Karpas-422 (cell line): Measurements from ENCODE around the gene PIP4K2B. TPM values are rescaled to one million over a fixed set of nuclear protein-coding genes. Genes with fewer than 3 reads are reported as not detected.
A peak's percentile ranks its signal among the peaks of the same experiment; 100 is the strongest.

Experiments
- DNase-seq: peaks from one replicate; pipeline ENCODE4 v3.0.0-alpha.2; 2015
- H2AFZ ChIP-seq: fragments of 200-600 bp; sonication (generic); 2 replicates; pipeline ENCODE4 v1.6.1; 2014; ENCODE audit warnings: antibody characterized with exemption, low read length, mixed read lengths
- H3K27ac ChIP-seq: fragments of 200-600 bp; sonication (generic); 2 replicates; pipeline ENCODE4 v1.5.1; 2014; ENCODE audit warnings: mild to moderate bottlenecking, low read length, moderate library complexity
- H3K27me3 ChIP-seq: fragments of 200-600 bp; sonication (generic); 2 replicates; pipeline ENCODE4 v1.6.1; 2014; ENCODE audit warnings: low read length, mixed read lengths
- H3K36me3 ChIP-seq: fragments of 200-600 bp; sonication (generic); 2 replicates; pipeline ENCODE4 v1.6.1; 2014; ENCODE audit warnings: low read length, mixed read lengths; ENCODE audit not compliant: insufficient read depth
- H3K4me1 ChIP-seq: fragments of 200-600 bp; sonication (generic); 2 replicates; pipeline ENCODE4 v1.6.1; 2014; ENCODE audit warnings: mild to moderate bottlenecking, low read length, mixed read lengths
- H3K4me2 ChIP-seq: fragments of 200-600 bp; sonication (generic); 2 replicates; pipeline ENCODE4 v1.6.1; 2014; ENCODE audit warnings: low read length, low read depth, mild to moderate bottlenecking; ENCODE audit not compliant: poor library complexity, severe bottlenecking
- H3K4me3 ChIP-seq: fragments of 200-600 bp; sonication (generic); 2 replicates; pipeline ENCODE4 v1.5.1; 2014; ENCODE audit warnings: mild to moderate bottlenecking, antibody characterized with exemption, low read length, mixed read lengths
- H3K79me2 ChIP-seq: fragments of 200-600 bp; sonication (generic); 2 replicates; pipeline ENCODE4 v1.6.1; 2014; ENCODE audit warnings: mild to moderate bottlenecking, low read length, mixed read lengths
- H3K9ac ChIP-seq: fragments of 200-600 bp; sonication (generic); 2 replicates; pipeline ENCODE4 v1.6.0; 2014; ENCODE audit warnings: low read length
- H3K9me2 ChIP-seq: fragments of 200-600 bp; sonication (generic), shearing (Covaris generic); replicated peaks from 2 replicates; pipeline ENCODE4 v1.6.0; 2014; ENCODE audit warnings: mild to moderate bottlenecking, low read length, moderate library complexity; ENCODE audit not compliant: insufficient read depth
- H3K9me3 ChIP-seq: fragments of 300-700, 200-600 bp; sonication (generic); 2 replicates; pipeline ENCODE4 v1.6.1; 2014; ENCODE audit warnings: low read length, mixed read lengths
- H4K20me1 ChIP-seq: fragments of 200-600 bp; sonication (generic); 2 replicates; pipeline ENCODE4 v1.6.1; 2014; ENCODE audit warnings: mild to moderate bottlenecking, antibody characterized with exemption, low read length, low read depth; ENCODE audit not compliant: insufficient read depth
- total RNA-seq: library from RNA; depleted of rRNA; stranded (reverse); fragments of >200 nt; shearing (Covaris generic); gene quantifications from 2 replicates; pipeline ENCODE4 v1.2.3, GENCODE V29; 2014; ENCODE audit warnings: low replicate concordance

The PIP4K2B gene
- total RNA-seq, 1 experiment from 2014 or later = 32.0 TPM

GRCh38 chr17:38800237-38800760 is 943 bp upstream of the PIP4K2B start:
- DNase-seq = no peak
- Histone ChIP-seq H3K79me2 (peaks cover 40% of the 10 kb centered on the region), H4K20me1 (0 out of 2 replicates have a peak, but pooled peaks cover 4% of the 10 kb centered on the region), H3K27ac (peak overlapping the region; percentile 87), H3K27me3 (no peaks in the 10 kb centered on the region), H3K9me2 (no peaks in the 10 kb centered on the region), H3K4me2 (peak overlapping the region; percentile 82), H3K9ac (peak overlapping the region; percentile 98), H3K9me3 (no peaks in the 10 kb centered on the region), H3K4me3 (peak overlapping the region; percentile 63), H3K4me1 (peaks cover 24% of the 10 kb centered on the region), H3K36me3 (peaks cover 24% of the 10 kb centered on the region), H2AFZ (peak overlapping the region; percentile 29)

GRCh38 chr17:38798614-38799500 is 499 bp downstream of the PIP4K2B start:
- DNase-seq = peak; percentile 78
- Histone ChIP-seq H3K79me2 (peaks cover 52% of the 10 kb centered on the region), H3K4me1 (peaks cover 23% of the 10 kb centered on the region), H3K9me3 (no peaks in the 10 kb centered on the region), H3K9me2 (no peaks in the 10 kb centered on the region), H3K36me3 (peaks cover 17% of the 10 kb centered on the region; the same call in 1 of the 2 replicates), H3K4me3 (peak overlapping the region; percentile 77), H3K27ac (peak overlapping the region; percentile 60), H2AFZ (peak overlapping the region; percentile 68; the same call in 1 of the 2 replicates), H3K9ac (peak overlapping the region; percentile 98), H3K27me3 (no peaks in the 10 kb centered on the region), H4K20me1 (0 out of 2 replicates have a peak, but pooled peaks cover 4% of the 10 kb centered on the region), H3K4me2 (peak overlapping the region; percentile 85)

GRCh38 chr17:38797828-38798227 is 1.5 kb downstream of the PIP4K2B start:
- no peak for DNase-seq
- no peak overlapping the region for H2AFZ ChIP-seq
- H3K9me2 ChIP-seq = no peaks in the 10 kb centered on the region
- peak overlapping the region; percentile 60 for H3K27ac ChIP-seq
- H3K79me2 ChIP-seq = peaks cover 58% of the 10 kb centered on the region
- H3K4me1 ChIP-seq = peaks cover 23% of the 10 kb centered on the region
- H4K20me1 ChIP-seq = 0 out of 2 replicates have a peak, but pooled peaks cover 4% of the 10 kb centered on the region
- no peaks in the 10 kb centered on the region for H3K27me3 ChIP-seq
- H3K36me3 ChIP-seq = peaks cover 14% of the 10 kb centered on the region; the same call in 1 of the 2 replicates
- no peaks in the 10 kb centered on the region for H3K9me3 ChIP-seq
- H3K9ac ChIP-seq = peak overlapping the region; percentile 98
- H3K4me2 ChIP-seq = peak overlapping the region; percentile 85
- peak overlapping the region; percentile 77 for H3K4me3 ChIP-seq

GRCh38 chr17:38797158-38797490 is 2.2 kb downstream of the PIP4K2B start:
- 0 out of 2 replicates have a peak, but pooled peaks cover 4% of the 10 kb centered on the region for H4K20me1 ChIP-seq
- DNase-seq = no peak
- 0 out of 2 replicates have a peak overlapping the region, but pooled peaks have one; percentile 77 for H3K4me3 ChIP-seq
- H3K27me3 ChIP-seq = no peaks in the 10 kb centered on the region
- H3K4me1 ChIP-seq = peaks cover 23% of the 10 kb centered on the region
- no peaks in the 10 kb centered on the region for H3K9me3 ChIP-seq
- no peaks in the 10 kb centered on the region for H3K9me2 ChIP-seq
- no peak overlapping the region for H3K27ac ChIP-seq
- peaks cover 15% of the 10 kb centered on the region; the same call in 1 of the 2 replicates for H3K36me3 ChIP-seq
- peaks cover 65% of the 10 kb centered on the region for H3K79me2 ChIP-seq
- H3K4me2 ChIP-seq = peak overlapping the region; percentile 85
- H2AFZ ChIP-seq = no peak overlapping the region
- H3K9ac ChIP-seq = peak overlapping the region; percentile 98

- Histone ChIP-seq H3K4me1 (peaks cover 23% of the 10 kb centered on the region), H3K27ac (no peak overlapping the region), H3K4me2 (peak overlapping the region; percentile 85), H3K4me3 (no peak overlapping the region), H3K36me3 (peaks cover 14% of the 10 kb centered on the region; the same call in 1 of the 2 replicates), H4K20me1 (0 out of 2 replicates have a peak, but pooled peaks cover 4% of the 10 kb centered on the region), H3K9me2 (no peaks in the 10 kb centered on the region), H3K9me3 (no peaks in the 10 kb centered on the region), H3K79me2 (peaks cover 68% of the 10 kb centered on the region), H2AFZ (no peak overlapping the region), H3K27me3 (no peaks in the 10 kb centered on the region), H3K9ac (no peak overlapping the region)
- DNase-seq = no peak
Observed at GRCh38 chr17:38796451-38797157, 2.8 kb downstream of the PIP4K2B start.

- Histone ChIP-seq H4K20me1 (0 out of 2 replicates have a peak, but pooled peaks cover 4% of the 10 kb centered on the region), H3K36me3 (peaks cover 7% of the 10 kb centered on the region; the same call in 1 of the 2 replicates), H3K79me2 (peaks cover 85% of the 10 kb centered on the region), H2AFZ (no peak overlapping the region), H3K27ac (no peak overlapping the region), H3K27me3 (no peaks in the 10 kb centered on the region), H3K9me2 (no peaks in the 10 kb centered on the region), H3K9ac (no peak overlapping the region), H3K9me3 (no peaks in the 10 kb centered on the region), H3K4me3 (no peak overlapping the region), H3K4me2 (no peak overlapping the region), H3K4me1 (peaks cover 17% of the 10 kb centered on the region)
- DNase-seq = no peak
Observed at GRCh38 chr17:38794221-38794620, 5.1 kb downstream of the PIP4K2B start.

GRCh38 chr17:38791162-38791561 is 8.2 kb downstream of the PIP4K2B start:
- no peaks in the 10 kb centered on the region for H3K27me3 ChIP-seq
- H4K20me1 ChIP-seq = no peaks in the 10 kb centered on the region
- no peak for DNase-seq
- H3K4me2 ChIP-seq = no peak overlapping the region
- H3K36me3 ChIP-seq = peaks cover 12% of the 10 kb centered on the region; the same call in 1 of the 2 replicates
- H3K9me2 ChIP-seq = no peaks in the 10 kb centered on the region
- peaks cover 61% of the 10 kb centered on the region for H3K79me2 ChIP-seq
- no peak overlapping the region for H2AFZ ChIP-seq
- no peaks in the 10 kb centered on the region for H3K9me3 ChIP-seq
- no peak overlapping the region for H3K9ac ChIP-seq
- H3K4me1 ChIP-seq = no peaks in the 10 kb centered on the region
- H3K4me3 ChIP-seq = no peak overlapping the region
- no peak overlapping the region for H3K27ac ChIP-seq
